B cell (primary cell): ENCODE results near the gene PGBD5. TPM values are rescaled to one million over a fixed set of nuclear protein-coding genes. Genes with fewer than 3 reads are reported as not detected.

ENCODE experiments used
- ATAC-seq: fragments of 200-7000 bp; cut with Tn5 transposase; one replicate; pipeline ENCODE4 v1.10.0; 2021; ENCODE audit warnings: low read depth, mild to moderate bottlenecking, moderate number of reproducible peaks, moderate library complexity
- CTCF ChIA-PET: fragments of 350-600 bp; sonication (Branson Sonifier 250); formaldehyde crosslinking; loops from one replicate; lab custom pipeline; 2021; ENCODE audit warnings: antibody characterized with exemption, inconsistent platforms; lab: Charles Lee
- POLR2A ChIA-PET: fragments of 350-600 bp; sonication (Branson Sonifier 250); formaldehyde crosslinking; loops from one replicate; lab custom pipeline; 2021; ENCODE audit warnings: antibody characterized with exemption; lab: Charles Lee
- DNase-seq: peaks from one replicate; pipeline ENCODE4 v3.0.0; 2013
- H2AFZ ChIP-seq: 2 replicates; pipeline ENCODE4 v1.6.1; 2012; ENCODE audit warnings: mild to moderate bottlenecking, low read depth, low read length; ENCODE audit not compliant: insufficient read depth, poor library complexity, severe bottlenecking
- H3K27ac ChIP-seq, 2 donors: 1 replicate in 1 of 2; 2 replicates in 1 of 2; pipeline ENCODE4 v1.5.1; 2012 to 2013; ENCODE audit warnings: low read length in 2 of 2, mild to moderate bottlenecking in 2 of 2, moderate library complexity in 1 of 2
- H3K27me3 ChIP-seq, 4 experiments: fragments of 200-600 bp in 1 of 4; sonication (generic) in 1 of 4; replicated peaks in 1 of 4; 1 replicate in 2 of 4; 2 replicates in 2 of 4; pipeline versions ENCODE4 v1.6.1 to v1.7.0; 2013 to 2016; ENCODE audit warnings: low read length in 3 of 4, mild to moderate bottlenecking in 2 of 4, mixed read lengths in 1 of 4, moderate library complexity in 1 of 4; ENCODE audit not compliant: insufficient read depth in 4 of 4, control insufficient read depth in 3 of 4; ENCODE audit errors: control extremely low read depth in 1 of 4
- H3K36me3 ChIP-seq, 2 experiments: replicated peaks in 1 of 2; 1 replicate in 1 of 2; 2 replicates in 1 of 2; pipeline versions ENCODE4 v1.6.1 to v1.7.1; 2013; ENCODE audit warnings: low read length in 1 of 2; ENCODE audit not compliant: insufficient read depth in 2 of 2, control insufficient read depth in 1 of 2; ENCODE audit errors: control extremely low read depth in 1 of 2, extremely low read depth in 1 of 2
- H3K4me1 ChIP-seq, 2 donors: fragments of 200-600 bp in 1 of 2; sonication (generic) in 1 of 2; 1 replicate in 1 of 2; 2 replicates in 1 of 2; pipeline versions ENCODE4 v1.5.1 to v1.6.1; 2013 to 2017; ENCODE audit warnings: low read length in 2 of 2; ENCODE audit not compliant: control insufficient read depth in 2 of 2, insufficient read depth in 2 of 2
- H3K4me2 ChIP-seq: replicated peaks from 2 replicates; pipeline ENCODE3; 2012; ENCODE audit warnings: mild to moderate bottlenecking, low read depth, low read length; ENCODE audit not compliant: poor library complexity, severe bottlenecking
- H3K4me3 ChIP-seq, 5 experiments: fragments of 200-600 bp in 1 of 5; sonication (generic) in 1 of 5; 1 replicate in 3 of 5; 2 replicates in 2 of 5; pipeline versions ENCODE4 v1.5.1 to v1.7.0; 2011 to 2016; ENCODE audit warnings: low read length in 4 of 5, mild to moderate bottlenecking in 4 of 5, low read depth in 2 of 5, control low read depth in 1 of 5, moderate library complexity in 1 of 5; ENCODE audit not compliant: insufficient read depth in 1 of 5; ENCODE audit errors: control extremely low read depth in 1 of 5, extremely low read depth in 1 of 5
- H3K79me2 ChIP-seq: fragments of 200-600 bp; sonication (generic); one replicate; pipeline ENCODE4 v1.6.0; 2016; ENCODE audit warnings: low read length; ENCODE audit not compliant: control insufficient read depth, insufficient read depth
- H3K9ac ChIP-seq: fragments of 200-600 bp; sonication (generic); 2 replicates; pipeline ENCODE4 v1.6.1; 2017; ENCODE audit warnings: mild to moderate bottlenecking, low read length, moderate library complexity
- H3K9me3 ChIP-seq, 3 donors: one replicate each; pipeline versions ENCODE4 v1.6.1 to v1.7.1; 2013; ENCODE audit warnings: low read length in 2 of 3; ENCODE audit not compliant: control insufficient read depth in 2 of 3, insufficient read depth in 1 of 3; ENCODE audit errors: control extremely low read depth in 1 of 3
- H4K20me1 ChIP-seq: 2 replicates; pipeline ENCODE4 v1.6.0; 2012; ENCODE audit warnings: mild to moderate bottlenecking, low read length; ENCODE audit not compliant: insufficient read depth, control insufficient read depth, poor library complexity, severe bottlenecking
- H3K27ac Mint-ChIP-seq: one replicate; pipeline ENCODE4 v1.8.0; 2021; ENCODE audit warnings: mixed read lengths
- H3K27me3 Mint-ChIP-seq: one replicate; pipeline ENCODE4 v1.8.0; 2021; ENCODE audit warnings: mixed read lengths
- H3K4me1 Mint-ChIP-seq: one replicate; pipeline ENCODE4 v1.8.0; 2021; ENCODE audit warnings: mixed read lengths
- H3K4me3 Mint-ChIP-seq: one replicate; pipeline ENCODE4 v1.8.0; 2021; ENCODE audit warnings: mixed read lengths
- H3K9me3 Mint-ChIP-seq: one replicate; pipeline ENCODE4 v1.8.0; 2022; ENCODE audit warnings: mixed read lengths; ENCODE audit not compliant: insufficient read depth
- EZH2 ChIP-seq: IDR thresholded peaks from 2 replicates; pipeline ENCODE4 v1.6.1; 2012; ENCODE audit warnings: borderline replicate concordance, low read depth, mild to moderate bottlenecking, moderate library complexity, low read length; ENCODE audit not compliant: insufficient read depth, poor library complexity, severe bottlenecking
- WGBS: methylation state at CpG from one replicate; pipeline ENCODE4 v1.1.5; 2013; ENCODE audit warnings: missing lambda C conversion rate; ENCODE audit not compliant: insufficient coverage; 5-methylcytosine and 5-hydroxymethylcytosine counted together
- intact Hi-C: fragments of 100-400 bp; cut with micrococcal nuclease; formaldehyde crosslinking; loops from one replicate; pipeline ENCODE4 v1.10.0; 2022
- polyA plus RNA-seq: library from polyadenylated mRNA; depleted of rRNA; stranded (reverse); fragments of >200 nt; gene quantifications from 2 replicates; pipeline ENCODE4 v1.2.3, GENCODE V29; 2012
- total RNA-seq, 2 donors: library from RNA; stranded (reverse); fragments of 120-200 nt in 1 of 2; gene quantifications; 1 replicate in 1 of 2; 2 replicates in 1 of 2; pipeline versions ENCODE4 v1.2.3 to v1.2.4, GENCODE V29; 2013 to 2022
- TF ChIP-seq, protein P1 (sequence below): fragments of 200-600 bp; IDR thresholded peaks from one replicate; pipeline ENCODE4 v1.8.0; 2022; ENCODE audit warnings: antibody characterized with exemption, mild to moderate bottlenecking

PGBD5 gene
- total and polyA plus RNA-seq, 2 donors (not counting 1 experiment from before 2014, with no cell fraction given), result 0.07 TPM; not detected in 1

DNA sequence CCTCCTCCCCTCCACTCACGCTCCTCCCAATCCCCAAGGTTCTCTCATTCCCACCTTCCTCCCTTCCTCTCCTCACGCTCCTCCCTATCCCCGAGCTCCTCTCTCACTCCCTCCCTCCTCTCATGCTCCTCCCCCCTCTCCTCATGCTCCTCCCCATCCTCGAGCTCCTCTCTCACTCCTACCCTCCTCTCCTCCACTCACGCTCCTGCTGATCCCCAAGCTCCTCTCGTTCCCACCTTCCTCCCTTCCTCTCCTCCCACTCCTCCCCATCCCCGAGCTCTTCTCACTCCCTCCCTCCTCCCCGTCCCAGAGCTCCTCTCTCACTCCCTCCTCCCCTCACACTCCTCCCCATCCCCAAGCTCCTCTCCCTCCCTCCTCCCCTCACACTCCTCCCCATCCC is 31.4 kb downstream of the PGBD5 start:
- no peak for DNase-seq
- peaks cover 26% of the 10 kb centered on the region for H3K27me3 Mint-ChIP-seq
- POLR2A ChIA-PET, result no interaction called here

DNA sequence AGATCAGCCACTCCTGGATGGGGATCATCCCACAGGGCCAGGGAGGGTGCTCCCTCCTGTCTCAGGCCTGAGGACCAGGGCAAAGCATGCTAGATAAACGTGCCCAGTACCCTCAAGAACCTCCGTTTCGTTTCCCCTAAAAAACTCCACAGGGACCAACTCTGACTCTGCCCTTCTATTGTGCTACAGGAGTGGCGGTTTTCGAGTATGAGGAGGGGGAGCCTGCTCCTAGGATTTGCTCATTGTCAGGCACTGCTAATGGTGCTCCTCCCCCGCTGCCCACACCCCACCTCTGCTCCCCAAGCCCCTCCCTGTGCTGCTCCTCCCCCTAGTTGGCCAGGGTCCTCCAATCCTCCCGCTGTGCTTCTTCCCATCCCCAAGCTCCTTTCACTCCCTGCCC is 32.0 kb downstream of the PGBD5 start:
- WGBS, result 76% methylated on average over 5 of the region's 7 CpGs
- no peak overlapping the region for H3K4me3 Mint-ChIP-seq

More for the DNA sequence above, 31.4 kb downstream of the PGBD5 start:
- Mint-ChIP-seq H3K4me3 (no peak overlapping the region), H3K4me1 (no peaks in the 10 kb centered on the region), H3K27ac (no peak overlapping the region), H3K9me3 (no peaks in the 10 kb centered on the region)
- no peak overlapping the region for H3K27ac ChIP-seq
- H3K4me2 ChIP-seq, result no peak overlapping the region
- no peaks in the 10 kb centered on the region for H4K20me1 ChIP-seq
- no peaks in the 10 kb centered on the region for H3K36me3 ChIP-seq
- H3K4me3 ChIP-seq, result no peak overlapping the region
- peaks cover 0 to 10% (median 0%) of the 10 kb centered on the region in 3 donors for H3K9me3 ChIP-seq
- WGBS, result 88% methylated on average over 6 of the region's 8 CpGs
- H3K27me3 ChIP-seq, result peaks cover 0 to 16% (median 5%) of the 10 kb centered on the region in 4 experiments
- TF ChIP-seq, protein P1, sequence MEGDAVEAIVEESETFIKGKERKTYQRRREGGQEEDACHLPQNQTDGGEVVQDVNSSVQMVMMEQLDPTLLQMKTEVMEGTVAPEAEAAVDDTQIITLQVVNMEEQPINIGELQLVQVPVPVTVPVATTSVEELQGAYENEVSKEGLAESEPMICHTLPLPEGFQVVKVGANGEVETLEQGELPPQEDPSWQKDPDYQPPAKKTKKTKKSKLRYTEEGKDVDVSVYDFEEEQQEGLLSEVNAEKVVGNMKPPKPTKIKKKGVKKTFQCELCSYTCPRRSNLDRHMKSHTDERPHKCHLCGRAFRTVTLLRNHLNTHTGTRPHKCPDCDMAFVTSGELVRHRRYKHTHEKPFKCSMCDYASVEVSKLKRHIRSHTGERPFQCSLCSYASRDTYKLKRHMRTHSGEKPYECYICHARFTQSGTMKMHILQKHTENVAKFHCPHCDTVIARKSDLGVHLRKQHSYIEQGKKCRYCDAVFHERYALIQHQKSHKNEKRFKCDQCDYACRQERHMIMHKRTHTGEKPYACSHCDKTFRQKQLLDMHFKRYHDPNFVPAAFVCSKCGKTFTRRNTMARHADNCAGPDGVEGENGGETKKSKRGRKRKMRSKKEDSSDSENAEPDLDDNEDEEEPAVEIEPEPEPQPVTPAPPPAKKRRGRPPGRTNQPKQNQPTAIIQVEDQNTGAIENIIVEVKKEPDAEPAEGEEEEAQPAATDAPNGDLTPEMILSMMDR, result no peak
- TF ChIP-seq EZH2, result no peak
- H2AFZ ChIP-seq, result no peak overlapping the region
- intact Hi-C loops, result no loop called here
- no peak overlapping the region for H3K9ac ChIP-seq
- no peak for ATAC-seq
- CTCF ChIA-PET, result no interaction called here
- no peaks in the 10 kb centered on the region for H3K4me1 ChIP-seq
- no peaks in the 10 kb centered on the region for H3K79me2 ChIP-seq

More for the DNA sequence above, 32.0 kb downstream of the PGBD5 start:
- H3K4me2 ChIP-seq, result no peak overlapping the region
- ChIA-PET POLR2A (no interaction called here), CTCF (no interaction called here)
- Mint-ChIP-seq H3K4me1 (no peaks in the 10 kb centered on the region), H3K9me3 (no peaks in the 10 kb centered on the region), H3K27ac (no peak overlapping the region), H3K27me3 (peaks cover 22% of the 10 kb centered on the region)
- peaks cover 0 to 16% (median 5%) of the 10 kb centered on the region in 4 experiments for H3K27me3 ChIP-seq
- TF ChIP-seq, protein P1, result no peak
- TF ChIP-seq EZH2, result no peak
- no peak overlapping the region for H3K27ac ChIP-seq
- ATAC-seq, result no peak
- H3K9ac ChIP-seq, result no peak overlapping the region
- H3K4me3 ChIP-seq, result no peak overlapping the region
- intact Hi-C loops, result no loop called here
- DNase-seq, result no peak
- H3K4me1 ChIP-seq, result no peaks in the 10 kb centered on the region
- peaks cover 0 to 10% (median 0%) of the 10 kb centered on the region in 3 donors for H3K9me3 ChIP-seq
- no peaks in the 10 kb centered on the region for H3K79me2 ChIP-seq
- H4K20me1 ChIP-seq, result no peaks in the 10 kb centered on the region
- no peaks in the 10 kb centered on the region for H3K36me3 ChIP-seq
- no peak overlapping the region for H2AFZ ChIP-seq
